HG02623 (cell line): ENCODE measurements around the gene P2RY2.
"Not testable (repeated sequence)": the region's sequence is repeated elsewhere in the genome, so short reads cannot be mapped to it uniquely, and the experiment has no call there.

Experiments used
- ATAC-seq: cut with Tn5 transposase; IDR thresholded peaks from one replicate; pipeline ENCODE4 v1.9.1; 2021; ENCODE audit warnings: moderate library complexity; ENCODE audit not compliant: unreplicated experiment

P2RY2 gene

DNA sequence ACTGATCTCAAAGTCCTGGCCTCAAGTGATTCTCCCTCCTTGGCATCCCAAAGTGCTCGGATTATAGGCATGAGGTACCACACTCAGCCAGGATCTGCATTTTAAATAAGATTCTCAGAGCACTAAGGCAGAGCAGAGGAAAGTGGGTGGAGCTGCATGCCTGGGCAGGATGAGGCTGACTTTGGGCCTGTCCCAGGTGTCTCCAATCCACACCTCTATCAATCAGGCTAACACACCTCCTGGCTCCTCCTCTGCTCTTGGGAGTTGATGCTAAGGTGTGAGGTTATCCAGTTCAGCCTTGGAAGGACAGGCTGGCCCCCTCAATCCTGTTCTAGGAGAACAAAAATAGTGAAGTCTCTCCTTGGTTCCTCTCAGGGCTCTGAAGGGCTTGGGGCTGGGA is 30.2 kb upstream of the P2RY2 start:
- ATAC-seq, result no peak

DNA sequence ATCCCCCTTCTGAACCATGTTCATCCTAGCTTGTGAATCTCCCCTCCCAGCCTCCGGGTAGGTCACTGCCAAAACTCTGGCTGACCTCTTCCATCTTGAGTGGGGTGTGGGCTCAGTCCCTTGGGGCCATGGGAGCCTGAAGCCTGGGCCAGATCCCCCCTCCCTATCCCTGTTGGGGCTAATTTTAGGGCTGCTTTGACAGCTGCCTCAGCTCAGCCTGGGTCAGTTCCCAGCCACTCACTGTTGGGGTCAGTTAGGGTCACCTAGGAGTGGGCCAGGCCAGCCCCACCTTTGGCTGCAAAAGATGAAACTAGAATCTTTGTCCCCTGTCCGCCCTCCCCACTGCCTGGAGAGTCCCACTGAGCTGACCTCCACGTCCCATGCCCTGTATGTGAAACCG is 29.8 kb upstream of the P2RY2 start:
- no peak for ATAC-seq

DNA sequence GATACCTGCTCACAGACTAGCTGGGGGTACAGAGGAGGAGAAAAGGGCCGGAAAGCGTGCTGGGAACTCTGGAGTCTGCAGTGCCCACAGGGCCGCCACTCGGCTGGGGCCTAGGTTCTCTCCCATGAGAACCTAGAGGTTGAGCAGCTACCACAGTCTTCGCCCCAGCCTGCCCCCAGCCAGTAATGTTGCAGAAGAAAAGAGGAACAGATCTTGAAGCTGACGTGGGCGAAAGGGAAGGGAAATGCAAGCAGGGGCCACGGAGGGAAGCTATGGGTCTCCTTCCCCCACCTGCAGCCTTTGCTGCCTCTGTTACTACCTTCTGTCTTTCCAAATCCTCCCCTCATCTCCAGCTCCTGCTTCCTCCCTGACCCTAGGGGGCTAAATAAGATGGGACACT is 28.8 kb upstream of the P2RY2 start:
- ATAC-seq, result no peak

DNA sequence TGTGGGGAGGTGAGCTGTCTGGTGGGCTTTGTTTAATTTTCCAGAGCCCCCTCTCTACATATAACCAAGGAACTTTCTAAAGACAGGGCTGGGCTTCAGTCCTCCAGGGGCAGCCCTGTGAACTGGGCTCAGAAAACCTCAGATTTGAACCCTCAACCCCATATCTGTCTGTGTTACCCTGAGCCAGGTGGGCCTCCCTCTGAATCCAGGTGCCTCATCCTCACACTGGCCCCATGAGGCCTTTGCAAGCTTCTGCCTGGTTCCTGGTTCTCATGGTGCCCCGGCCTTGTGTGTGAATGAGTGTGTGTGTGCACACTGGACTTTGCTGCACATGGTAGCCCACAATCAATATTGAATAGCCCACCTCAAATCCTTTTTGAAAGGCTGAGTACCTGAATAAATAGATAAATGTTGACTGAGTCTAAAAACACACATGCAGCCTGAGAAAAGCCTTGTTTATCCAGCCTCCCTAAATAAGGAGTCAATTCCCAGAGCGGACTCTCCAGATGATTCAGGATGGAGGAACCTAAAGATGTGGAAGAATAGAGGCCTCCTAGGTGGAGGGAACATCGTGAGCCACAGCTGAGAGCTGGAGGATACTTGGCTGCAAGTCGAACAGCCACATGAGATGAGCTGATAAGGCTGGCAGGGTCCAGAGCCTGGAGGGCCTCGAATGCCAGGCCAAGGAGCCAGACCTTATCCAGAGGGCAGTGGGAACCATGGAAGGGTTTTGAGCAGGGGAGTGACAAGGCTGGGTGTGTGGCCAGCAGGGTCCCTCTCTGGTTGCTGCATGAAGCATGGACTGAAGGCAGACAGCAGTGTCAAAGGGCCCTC is 28.1 kb upstream of the P2RY2 start:
- ATAC-seq, result no peak

DNA sequence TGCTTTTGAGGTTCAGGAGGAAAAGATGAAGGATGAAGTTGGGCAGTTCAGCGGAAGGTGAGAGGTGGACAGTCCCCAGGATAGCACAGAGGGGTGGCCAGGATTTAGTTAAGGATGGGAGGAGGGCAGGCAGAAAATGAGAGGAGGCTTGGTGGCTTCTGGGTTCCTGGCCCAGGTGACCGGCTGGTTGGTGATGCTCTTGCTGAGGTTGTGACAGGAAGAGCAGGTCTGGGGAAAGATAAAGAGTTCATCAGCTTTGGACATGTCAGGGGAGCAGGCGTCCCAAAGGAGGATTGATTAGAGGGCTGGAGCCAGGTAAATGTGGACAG is 27.6 kb upstream of the P2RY2 start:
- no peak for ATAC-seq

DNA sequence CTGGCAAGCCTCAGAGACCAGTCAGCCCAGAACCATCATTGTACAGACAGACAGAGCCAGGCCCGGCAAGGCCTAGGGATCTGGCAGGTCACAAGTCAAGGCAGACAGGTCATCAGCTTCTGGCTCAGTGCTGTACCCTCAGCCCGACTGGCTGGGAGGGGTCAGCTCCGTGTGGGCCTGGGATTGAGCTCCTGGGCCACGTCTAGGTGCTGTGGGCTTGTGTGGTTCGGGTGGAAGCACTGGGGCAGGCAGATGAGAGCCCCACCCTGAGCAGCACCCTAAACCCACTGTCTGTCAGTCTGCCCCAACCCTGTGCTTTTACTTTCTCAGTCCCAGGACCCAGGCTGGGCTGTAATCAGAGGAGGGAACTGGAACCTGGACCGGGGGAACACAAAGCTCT is 26.9 kb upstream of the P2RY2 start:
- no peak for ATAC-seq

DNA sequence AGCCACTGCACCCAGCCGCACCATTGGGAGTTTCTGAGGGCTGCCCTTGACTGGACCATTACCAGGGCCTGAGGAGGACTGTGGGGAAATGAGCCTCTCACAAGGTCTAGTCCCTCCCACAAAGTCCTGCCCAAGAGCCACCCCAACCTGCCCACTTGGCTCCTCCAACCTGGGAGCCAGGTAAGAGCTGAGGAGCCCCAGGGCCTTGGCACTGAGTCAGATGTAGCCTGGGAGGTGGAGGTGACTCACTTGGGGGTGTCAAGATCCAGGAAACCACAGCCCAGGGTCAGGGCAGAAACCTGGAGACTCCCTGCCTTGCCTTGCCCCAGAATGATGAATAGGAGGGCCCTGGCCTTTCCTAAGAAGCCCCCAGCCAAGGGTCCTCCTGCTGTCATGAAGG is 25.8 kb upstream of the P2RY2 start:
- no peak for ATAC-seq

DNA sequence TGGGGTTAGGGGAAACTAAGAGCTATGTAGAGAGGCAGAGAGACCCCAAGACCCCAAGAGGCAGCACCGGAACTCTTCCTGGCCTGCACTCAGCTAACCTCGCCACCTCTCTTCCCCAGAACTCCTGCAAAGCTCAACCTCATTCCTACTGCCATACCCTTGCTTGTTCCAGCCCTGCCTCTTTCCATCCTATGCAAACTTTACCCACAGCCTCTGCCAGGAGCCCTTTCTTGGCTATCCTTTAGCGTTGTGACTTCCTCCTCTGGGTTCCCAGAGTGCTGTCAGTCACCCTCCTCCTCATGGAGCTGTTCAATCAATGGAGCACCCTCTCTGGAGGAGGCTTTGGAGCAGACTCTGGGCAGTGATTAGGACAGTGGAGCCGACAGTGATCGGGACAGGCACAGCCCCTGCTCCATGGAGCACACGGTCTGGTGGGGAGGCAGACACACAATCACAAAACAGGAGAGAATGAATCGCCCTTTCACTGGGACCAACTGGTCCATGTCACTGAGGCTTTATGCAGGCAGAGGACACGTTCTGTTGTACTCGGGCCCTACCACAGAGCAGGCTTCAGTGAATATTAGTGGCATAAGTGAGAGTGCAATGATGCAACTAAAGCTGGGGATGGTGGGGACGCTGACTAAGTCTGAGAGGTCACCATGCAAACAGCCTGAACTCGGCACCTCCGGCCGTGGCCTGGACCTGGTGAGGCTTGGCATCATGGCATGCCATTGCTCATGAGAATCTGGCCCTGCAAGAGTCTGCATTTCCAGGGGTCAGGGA is 24.6 kb upstream of the P2RY2 start:
- no peak for ATAC-seq

DNA sequence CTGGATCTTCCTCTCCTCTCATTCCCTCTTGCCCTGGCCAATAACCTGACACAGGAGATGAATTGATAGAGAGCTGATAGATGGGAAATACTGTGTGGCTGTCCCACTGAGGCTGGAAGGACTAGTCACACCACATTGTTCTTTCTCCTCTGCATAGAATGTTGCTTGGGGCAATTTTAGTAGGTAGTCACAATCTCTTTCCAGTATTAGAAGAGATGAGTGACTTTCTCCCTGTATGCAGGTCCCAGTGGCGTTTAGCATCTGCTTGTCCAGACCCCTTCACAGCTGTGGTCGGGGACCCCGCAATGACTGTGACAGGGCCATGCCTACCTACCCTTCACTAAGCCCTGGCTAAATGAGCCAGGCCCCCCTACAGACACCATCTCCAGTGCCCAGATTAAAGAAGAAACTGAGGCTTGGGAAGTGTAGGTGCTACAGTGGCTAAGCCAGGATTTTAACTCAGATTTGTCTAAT is 24.0 kb upstream of the P2RY2 start:
- no peak for ATAC-seq

DNA sequence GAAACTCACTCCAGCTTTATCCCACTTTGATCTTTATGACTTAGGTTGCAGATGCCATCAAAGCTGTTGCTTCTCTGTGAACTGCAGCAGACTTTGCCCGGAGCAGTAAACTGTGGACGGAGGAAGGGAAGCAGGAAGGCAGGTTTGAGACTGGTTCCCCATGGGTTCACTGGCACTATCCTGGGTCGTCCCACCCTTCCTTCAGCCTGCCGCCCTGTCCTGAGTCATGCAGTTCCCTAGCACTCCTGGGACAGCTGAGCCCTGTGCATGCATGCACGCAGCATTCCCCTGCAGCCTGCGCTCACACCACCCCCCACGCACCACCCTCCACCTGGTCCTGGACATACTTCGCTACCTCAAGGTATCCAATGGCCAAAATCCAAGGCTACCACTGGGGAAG is 23.5 kb upstream of the P2RY2 start:
- ATAC-seq, result no peak

DNA sequence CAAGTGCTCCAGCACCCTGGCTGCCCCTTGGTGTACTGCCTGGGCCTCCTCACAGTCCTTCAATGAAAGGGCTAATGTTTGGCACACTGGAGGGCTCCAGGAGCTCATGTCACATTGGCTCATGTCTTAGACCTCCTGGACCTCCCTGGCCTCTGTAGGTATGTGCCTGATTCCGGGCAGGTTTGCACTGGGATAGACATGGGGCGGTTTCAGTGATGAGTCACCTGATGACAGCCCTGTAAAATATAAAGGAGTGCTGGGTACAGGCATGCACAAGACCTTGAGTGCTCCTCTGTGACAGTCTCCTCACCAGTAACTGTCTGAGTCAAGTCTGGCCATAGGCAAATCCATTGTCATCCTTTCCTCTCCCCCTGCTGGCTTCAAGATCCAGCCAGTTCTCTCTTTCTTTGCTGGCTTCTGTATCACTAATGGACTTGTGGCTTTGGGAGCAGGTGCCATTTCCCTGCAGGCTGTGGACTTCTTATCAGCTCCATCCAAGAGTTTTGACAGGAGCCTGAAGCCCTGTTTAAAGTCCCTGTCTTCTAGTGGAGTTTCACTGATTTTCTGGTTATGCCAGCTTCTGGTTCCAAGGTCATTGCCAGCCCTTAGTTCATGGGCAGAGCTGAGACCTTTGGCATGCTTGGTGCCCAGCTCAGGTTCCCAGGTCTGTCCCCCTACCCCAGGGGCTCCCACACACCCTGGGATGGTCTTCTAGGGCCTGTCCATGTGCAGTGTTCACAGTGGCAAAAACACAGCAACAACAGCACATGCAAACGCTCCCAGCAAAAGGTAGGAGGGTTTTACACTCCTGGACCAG is 22.7 kb upstream of the P2RY2 start:
- no peak for ATAC-seq

DNA sequence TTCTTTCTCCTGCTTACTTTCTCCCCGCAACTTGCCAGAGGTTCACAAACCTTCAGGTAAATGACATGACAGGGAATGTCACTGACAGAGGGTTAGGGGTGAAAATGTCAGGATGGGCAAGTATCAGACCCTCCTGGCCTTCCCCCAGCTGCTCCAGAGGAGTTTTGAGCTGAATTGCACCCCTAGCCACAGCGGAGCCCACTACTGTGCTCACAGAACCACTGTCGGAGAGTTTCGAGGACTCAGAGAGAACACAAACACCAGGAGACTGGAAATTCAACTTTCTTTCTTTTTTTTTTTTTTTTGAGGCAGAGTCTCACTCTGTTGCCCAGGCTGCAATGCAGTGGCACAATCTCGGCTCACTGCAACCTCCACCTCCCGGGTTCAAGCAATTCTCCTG is 21.5 kb upstream of the P2RY2 start:
- no peak for ATAC-seq

DNA sequence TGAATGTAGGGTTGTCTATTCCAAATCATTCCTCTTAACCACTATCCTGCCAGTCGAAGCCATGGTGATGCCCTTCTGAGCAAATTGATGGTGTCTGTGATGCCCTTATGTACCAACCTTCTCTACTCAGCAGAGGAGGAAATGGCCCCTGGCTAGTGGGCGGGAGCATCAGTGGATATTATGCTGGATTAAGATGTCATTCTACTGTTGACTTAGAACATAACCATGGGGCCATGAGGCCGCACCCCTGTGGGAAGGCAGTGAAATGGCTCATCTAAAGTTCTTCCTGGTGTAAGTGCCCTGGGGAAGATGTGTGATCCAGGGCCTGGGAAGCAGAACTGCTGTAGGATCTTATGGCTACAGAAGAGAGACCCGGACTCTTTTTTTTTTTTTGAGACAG is 20.7 kb upstream of the P2RY2 start:
- ATAC-seq, result no peak

DNA sequence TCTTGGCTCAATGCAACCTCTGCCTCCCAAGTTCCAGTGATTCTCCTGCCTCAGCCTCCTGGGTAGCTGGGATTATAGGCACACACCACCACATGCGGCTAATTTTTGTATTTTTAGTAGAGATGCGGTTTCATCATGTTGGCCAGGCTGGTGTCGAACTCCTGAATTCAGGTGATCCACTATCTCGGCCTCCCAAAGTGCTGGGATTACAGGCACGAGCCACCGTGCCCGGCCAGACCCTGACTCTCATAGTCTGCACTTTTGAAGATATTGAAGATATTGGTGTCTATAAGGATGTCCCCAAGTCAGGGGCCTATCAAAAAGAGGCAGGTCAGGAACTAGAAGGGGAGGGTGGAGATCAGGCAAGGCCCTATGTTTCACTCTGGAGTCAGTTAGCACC is 20.3 kb upstream of the P2RY2 start:
- ATAC-seq, result not testable (repeated sequence)

DNA sequence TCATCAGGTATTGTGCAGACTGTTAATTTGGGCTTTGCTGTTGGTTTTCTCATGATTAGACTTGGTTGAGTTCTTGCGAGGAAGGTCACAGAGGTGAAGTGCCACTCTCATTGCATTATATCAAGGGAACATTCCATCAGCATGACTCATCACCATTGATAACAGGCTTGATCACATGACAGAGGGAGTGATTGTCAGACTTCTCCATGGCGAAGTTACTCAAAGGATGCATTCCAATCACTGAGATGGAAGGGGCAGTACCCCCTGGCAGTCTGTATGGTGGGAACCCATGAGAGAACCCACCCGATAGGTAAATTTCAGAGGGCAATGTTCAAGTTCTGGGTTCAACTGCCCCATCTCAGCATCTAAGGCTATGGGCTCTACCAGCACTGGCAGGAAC is 19.4 kb upstream of the P2RY2 start:
- no peak for ATAC-seq

DNA sequence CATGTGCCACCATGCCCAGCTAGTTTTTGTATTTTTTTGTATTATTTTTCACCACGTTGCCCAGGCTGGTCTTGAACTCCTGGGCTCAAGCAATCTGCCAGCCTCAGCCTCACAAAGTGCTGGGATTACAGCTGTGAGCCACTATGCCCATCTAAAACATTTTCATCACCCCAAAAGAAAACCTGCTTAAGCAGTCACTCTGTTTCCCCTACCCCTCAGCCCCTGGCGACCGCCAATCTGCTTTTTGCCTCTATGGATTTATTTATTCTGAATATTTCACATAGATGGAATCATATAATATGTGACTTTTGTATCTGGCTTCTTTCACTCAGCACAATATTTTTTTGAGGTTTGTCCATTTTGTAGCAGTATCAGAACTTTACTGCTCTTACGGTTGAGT is 18.6 kb upstream of the P2RY2 start:
- no peak for ATAC-seq

DNA sequence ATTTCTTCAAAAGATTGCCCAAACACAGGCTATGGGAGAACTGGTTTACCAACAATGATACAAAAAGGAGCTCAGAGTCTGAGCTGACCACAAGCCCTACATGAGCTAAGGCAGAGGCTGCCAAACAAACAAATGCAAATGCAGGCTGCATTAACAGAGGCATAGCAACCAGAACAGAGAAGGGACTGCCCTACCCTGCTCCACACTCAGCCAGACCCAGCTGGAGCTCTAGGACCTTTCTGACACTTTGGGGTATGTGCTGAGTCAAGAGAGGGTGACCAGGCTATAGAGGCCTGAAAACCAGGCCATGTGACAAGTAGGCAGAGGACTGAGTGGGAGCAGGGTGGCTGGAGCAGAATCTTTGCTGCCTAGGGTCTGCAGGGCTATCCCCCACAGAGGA is 17.8 kb upstream of the P2RY2 start:
- ATAC-seq, result no peak

DNA sequence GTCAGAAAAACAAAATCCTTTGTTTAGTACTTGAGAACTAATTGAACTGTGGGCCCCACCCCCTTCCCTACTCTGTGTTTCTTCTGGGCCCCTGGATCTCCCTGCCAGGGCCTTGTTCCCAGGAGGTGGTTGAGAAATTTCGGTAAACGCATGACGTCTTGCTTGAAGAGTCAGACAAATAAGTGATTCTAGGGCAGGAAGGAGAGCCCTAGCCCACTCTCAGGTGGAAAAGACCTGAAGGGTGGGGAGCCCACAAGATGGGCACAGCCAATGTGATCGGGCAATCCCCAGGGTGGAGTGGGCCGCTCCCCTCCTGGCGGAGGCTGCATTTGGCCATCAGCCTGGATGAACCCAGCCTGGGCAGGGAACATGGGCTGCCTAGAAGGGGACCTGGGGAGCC is 16.8 kb upstream of the P2RY2 start:
- no peak for ATAC-seq

DNA sequence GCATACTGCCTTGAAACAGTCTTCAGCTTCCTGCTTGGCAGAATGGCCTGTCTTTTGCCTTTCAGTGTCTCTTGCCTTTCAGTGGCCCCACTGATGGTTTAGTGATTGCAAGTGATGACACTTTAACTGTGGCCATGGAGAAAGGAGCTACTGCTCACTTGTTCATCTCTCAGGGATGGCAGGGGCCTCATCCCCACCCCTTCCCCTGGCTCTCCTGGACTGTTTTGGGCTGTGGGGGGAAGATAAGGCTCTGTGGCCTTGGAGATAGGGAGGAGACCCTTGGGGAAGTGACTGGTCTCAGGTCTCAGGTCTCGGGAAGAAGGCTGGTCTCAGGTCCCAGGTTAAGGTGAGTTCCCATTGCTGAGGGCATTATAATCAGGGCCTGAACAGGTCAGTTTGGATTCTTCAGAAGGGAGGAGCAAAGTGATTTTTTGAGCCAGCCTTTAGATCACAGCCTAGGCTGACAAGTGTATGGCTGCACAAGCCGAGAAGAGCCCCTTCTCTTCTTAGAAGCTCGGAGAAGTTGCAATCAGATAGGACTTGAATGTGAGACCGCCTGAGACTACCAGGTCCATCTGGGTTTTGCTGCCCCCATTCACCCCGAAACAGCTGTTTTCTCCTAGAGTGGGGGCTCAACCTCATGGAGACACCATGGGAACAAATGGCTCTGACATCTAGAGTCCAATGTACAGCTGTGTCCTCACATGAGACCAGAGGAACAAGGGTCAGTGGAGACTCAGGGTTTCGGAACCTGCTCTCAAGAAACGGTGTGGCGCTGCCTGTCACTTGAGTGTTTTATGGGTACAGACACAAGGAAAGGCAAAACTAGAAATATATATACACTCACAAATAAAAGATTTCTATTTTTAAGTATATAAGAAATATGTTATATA is 15.9 kb upstream of the P2RY2 start:
- ATAC-seq, result no peak

DNA sequence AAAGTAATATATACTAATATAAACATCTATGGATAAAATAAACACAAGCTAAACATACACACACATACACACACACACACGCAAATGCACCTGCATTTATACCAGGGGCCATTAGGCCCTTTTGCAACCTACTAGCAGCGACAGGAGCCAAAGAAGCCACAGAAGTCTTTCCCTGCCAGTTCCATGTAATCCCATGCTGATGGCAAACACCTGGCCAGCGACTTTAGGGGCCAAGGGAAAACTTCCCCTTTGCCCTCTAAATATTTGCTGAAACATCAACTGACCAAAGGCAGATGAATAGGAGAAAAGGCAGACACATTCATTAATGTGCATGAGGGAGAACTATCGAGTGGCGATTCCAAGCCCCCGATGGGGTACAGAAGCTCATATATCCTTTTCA is 14.8 kb upstream of the P2RY2 start:
- no peak for ATAC-seq

DNA sequence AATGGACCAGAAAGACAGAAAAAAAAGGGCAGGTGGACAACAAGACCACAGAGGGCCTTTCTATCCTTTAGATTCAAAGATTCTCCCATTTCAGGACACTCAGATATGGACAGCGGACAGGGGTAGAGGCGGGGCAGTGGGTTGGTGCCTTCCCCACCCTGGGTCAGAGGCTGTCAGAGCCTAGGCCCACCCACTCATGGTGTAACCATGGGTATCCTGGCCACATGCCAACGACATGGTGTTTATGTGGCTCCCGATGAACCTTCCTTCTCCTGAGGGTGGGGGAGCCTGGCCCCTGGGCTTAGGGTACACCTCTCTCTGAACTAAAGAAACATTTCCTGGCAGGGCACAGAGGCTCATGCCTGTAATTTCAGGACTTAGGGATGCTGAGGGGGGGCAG is 14.3 kb upstream of the P2RY2 start:
- no peak for ATAC-seq
